HG02981 (cell line): ENCODE results near the gene RNF113B.

Experiments used
- ATAC-seq: cut with Tn5 transposase; IDR thresholded peaks from one replicate; pipeline ENCODE4 v1.9.1; 2021; ENCODE audit warnings: mild to moderate bottlenecking, moderate library complexity; ENCODE audit not compliant: unreplicated experiment

Gene RNF113B

DNA sequence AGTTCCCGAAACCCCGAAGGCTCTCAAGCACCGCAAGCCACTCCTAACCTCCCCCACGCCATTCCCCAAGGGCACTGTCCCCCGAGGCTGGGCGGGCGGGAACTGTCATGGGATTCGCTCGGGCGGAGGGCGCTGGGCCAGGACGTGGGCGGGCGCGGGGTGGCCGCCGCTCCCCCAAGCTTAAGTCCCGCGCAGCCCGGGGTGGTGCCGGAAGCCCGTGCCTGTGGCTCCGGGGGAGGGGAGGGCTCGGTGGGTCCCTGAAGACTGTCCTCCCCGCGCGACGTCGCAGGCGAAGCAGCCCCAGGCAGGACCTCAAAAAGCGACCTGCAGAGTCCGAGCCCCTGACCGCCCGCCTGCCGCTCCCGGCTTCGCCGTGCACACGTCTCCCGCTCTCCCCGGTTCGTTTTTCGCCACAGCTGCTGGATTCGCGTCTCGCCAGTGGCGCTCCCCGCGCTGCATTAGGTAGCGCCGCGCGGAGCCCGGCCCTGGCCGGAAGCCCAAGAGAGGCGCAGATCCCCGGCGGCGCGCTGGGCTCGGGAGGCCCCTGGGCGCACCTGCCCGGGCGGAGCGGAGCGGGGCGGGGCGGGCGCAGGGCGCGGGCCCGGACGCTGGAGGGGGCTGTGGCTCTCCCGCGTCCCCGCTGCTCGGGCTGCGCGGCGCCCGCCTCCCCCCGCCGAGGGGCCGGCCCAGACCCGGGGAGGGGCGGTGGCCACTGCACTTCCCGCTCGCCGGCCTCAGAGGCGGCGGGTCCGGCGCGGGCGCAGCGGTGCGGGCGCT lies 34.5 kb downstream of the RNF113B start, which contains the start of gene FARP1:
TSS of gene FARP1 (plus strand) at position 715 of the 777 bp plus-strand sequence. CDS start 70,149 bp downstream, outside the sequence.
- ATAC-seq: peak; percentile 78

DNA sequence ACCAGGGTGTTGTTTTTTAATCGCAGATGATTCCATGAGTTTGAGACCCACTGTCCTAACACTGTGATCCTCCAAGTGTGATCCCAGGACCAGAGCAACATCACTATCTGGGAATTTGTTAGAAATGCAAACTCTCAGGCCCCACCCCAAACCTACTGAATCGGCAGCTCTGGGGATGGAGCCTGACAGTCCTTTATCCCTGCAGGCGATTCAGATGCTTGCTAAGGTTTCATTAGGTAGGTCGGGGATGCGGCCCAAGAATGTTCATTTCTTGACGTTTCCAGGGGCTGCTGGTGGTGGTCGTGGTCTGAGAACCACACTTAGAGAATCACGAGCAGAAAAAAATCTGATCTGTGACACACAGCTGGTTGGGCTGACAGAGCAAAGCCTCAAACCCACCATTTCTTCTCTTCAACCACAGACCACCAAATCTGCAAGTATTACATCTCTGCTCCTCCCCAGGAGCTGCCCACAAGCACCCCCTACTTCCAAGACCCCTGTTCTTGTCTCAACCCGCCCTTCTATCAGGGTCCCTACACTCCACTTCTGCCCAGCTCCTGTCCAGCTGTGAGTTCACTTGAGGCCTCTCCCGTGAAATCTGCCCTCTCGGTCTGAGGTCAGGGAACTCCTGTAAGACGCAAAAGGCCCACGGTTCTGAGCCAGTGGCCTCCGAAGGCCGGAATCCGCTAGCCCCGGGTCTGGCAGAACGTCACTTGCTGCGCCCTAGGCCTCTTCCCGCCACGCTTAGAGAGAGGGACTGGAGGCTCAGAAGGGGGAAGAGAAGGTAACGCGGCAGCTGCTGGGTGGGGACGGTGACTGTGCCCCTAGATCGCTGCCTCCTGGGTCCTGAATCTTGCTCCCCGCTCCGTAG lies 35.3 kb downstream of the RNF113B start:
- no peak for ATAC-seq

DNA sequence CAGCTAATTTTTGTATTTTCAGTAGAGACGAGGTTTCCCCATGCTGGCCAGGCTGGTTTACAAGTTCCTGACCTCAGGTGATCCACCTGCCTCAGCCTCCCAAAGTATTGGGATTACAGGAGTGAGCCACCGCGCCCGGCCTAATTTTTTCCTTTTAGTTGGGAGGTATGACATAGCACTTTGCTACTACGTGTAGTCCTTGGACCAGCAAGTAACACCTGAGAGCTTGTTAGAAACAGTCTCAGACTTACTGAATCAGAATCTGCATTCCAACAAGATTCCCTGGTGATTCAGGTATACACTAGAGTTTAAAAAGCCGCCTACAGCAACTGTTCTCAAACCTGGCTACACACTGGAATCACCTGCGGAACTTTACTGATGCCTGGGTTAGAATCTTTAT lies 36.0 kb downstream of the RNF113B start:
- ATAC-seq: no peak

- ATAC-seq: no peak
Measured at GRCh38 chr13:98134901-98135300, 42.2 kb downstream of the RNF113B start.

DNA sequence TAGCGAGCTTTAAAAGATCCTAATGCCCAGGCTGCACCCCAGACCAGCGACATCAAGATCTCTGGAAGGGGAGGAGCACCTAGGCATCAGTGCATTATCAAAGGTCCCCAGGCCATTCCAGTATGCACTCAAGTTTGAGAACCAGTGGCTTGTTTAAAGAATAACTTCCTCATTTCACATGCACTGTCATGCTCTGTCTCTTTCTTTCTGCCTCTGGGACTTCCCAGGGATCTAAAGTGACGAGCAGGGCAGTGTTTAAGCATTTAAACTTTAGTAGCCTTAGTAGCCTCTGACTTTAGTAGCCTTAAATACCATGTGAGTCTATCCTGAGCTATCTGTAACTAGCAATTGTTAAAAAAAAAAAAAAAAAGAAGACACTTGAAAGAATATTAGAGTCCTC lies 43.1 kb downstream of the RNF113B start:
- peak; percentile 79 for ATAC-seq

- no peak for ATAC-seq
Measured at GRCh38 chr13:98129059-98129746, 47.9 kb downstream of the RNF113B start.
